ENCODE results near the gene BIRC5.
"Not testable (repeated sequence)": the region's sequence is repeated elsewhere in the genome, so short reads cannot be mapped to it uniquely, and the experiment has no call there.

BIRC5 gene

GRCh38 chr17:78214016-78214705, at the start of gene BIRC5:
TSS of gene BIRC5 (plus strand) at chr17:78214253. CDS start at chr17:78214317, 64 bp downstream.
- peak; percentile 95 for DNase-seq

GRCh38 chr17:78164748-78165607, 49.1 kb upstream of the BIRC5 start:
- DNase-seq = no peak

DNA sequence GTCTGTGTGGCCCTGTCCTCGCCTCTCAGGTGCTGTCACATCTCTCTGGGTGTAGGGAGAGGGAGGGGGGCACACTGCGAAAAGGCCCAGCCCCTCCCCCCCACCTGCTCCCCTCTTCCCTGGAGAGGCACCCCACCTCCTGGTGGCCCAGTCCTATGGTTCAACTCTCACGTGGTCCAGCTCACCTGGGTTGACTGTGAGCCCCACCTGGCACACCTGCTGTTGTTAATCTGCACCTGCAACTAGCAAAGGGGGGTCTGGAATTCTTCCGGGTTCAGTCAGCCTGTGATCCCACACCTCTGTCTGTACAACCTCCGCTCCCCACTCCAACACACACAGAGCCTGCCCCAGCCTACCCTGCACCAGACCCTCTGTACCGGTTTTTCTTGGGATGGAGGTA, 47.6 kb upstream of the BIRC5 start:
- DNase-seq = no peak

GRCh38 chr17:78168242-78168902, 45.7 kb upstream of the BIRC5 start, which contains the start of gene SYNGR2:
TSS of gene SYNGR2 (plus strand) at chr17:78168581. CDS start at chr17:78168617, 36 bp downstream.
- DNase-seq = peak; percentile 94

DNA sequence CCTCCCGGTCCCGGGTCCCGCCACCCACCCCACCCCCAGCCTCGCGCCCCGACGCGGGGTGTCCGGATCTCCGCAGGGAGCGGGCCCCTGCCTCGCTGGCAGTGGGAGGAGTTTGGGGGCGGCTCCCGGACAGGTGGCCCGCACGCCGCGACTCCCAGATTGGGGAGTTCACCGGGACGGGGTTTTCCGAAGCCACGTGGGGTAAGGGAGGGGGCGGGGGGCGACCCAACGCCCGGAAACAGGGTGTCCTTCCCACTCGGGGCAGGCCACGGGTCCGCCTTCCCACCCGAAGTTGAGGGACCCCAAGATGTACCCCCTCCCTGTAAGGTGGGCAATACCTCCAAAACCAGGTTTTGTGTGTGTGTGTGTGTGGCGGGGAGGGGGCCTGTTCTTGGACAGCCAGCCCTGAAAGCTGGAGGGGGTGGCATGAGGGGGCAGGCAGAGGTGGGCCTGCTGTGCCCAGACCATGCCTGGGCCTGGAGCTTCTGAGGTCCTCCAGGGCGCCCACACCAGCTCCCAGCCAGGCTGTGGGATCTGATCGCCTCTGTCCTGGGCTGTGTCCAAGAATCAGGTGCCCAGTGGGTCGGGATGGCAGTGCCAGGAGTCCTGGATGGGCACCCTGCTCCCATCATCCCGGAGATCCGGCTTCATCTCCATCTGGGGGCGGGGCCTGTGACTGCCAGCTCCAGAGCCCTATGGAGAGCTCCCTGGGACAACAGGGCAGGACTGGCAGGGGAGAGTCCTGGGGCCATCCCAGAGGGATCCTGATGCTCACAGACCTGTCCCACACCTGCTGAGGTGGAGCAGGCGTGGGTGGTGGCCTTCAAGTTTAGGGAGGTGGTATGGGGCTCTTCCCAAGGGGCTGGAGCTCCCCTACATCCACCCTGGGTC, 44.9 kb upstream of the BIRC5 start:
- peak; percentile 37 for DNase-seq

DNA sequence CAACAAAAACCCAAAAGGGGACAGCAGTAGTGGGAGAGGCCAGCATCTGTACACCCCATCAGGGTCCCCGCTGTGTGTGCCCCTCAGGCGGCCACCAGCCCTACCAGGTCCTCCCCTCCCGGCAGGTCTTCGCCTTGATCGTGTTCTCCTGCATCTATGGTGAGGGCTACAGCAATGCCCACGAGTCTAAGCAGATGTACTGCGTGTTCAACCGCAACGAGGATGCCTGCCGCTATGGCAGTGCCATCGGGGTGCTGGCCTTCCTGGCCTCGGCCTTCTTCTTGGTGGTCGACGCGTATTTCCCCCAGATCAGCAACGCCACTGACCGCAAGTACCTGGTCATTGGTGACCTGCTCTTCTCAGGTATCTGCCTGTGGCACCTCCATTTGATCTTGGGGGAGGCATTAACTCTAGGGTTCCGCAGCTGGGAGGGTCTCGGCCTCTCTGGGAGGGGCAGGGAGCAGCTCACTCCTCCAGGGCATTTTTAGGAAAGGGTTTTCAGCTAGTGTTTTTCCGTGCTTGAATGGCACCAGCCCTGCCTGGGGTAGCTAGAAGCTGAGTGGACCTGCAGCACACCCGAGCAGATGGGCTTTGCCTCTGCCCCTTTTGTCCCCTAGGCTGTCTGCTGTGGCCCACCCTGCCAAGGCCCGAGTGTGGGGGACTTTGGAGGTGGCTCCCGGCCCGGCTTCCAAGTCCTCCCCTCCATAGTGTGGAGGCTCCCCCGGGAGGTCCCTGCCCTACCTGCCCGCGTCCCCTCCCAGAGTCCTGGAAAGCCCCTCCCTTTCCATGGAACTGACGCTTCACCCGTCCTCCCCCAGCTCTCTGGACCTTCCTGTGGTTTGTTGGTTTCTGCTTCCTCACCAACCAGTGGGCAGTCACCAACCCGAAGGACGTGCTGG, 43.1 kb upstream of the BIRC5 start:
- DNase-seq = peak; percentile 27

- not testable (repeated sequence) for DNase-seq
These were observed 42.3 kb upstream of the BIRC5 start for GRCh38 chr17:78171591-78172248.

- peak; percentile 65 for DNase-seq
These were observed 41.6 kb upstream of the BIRC5 start for GRCh38 chr17:78172249-78173051.

DNA sequence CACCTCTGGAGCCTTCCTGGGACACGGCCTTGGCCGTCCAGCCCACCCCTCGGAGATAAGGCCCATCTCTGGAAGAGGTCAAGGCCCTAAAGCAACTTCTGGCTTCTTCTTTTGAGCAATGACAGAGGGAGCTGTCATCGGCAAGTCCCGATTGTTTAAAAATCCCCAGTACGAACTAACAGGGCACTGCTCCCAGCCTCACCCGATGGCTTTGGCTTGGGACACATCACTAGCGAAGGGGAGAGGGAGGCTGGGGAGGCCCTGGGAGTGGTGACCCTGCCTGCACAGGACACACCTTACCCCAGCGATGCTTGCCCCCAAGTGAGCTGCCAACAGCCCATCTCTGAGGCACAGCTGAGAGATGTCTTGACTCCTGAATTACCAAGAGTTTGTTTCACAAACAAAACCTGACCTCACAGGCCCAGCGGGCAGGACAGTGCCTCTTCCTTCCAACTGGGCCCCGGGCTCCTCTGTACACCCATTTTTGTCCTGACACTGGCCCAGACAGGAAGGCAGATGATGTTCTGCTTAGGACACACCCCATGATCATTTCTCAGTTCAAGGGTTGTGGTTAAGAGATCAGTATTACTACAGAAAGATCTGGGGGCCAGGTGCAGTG, 40.8 kb upstream of the BIRC5 start:
- peak; percentile 69 for DNase-seq

- peak; percentile 91 for DNase-seq
These were observed 39.6 kb upstream of the BIRC5 start for GRCh38 chr17:78174346-78174869.

GRCh38 chr17:78174870-78175642, 39.0 kb upstream of the BIRC5 start:
- DNase-seq = no peak

GRCh38 chr17:78175643-78175981, 38.4 kb upstream of the BIRC5 start:
- no peak for DNase-seq

DNA sequence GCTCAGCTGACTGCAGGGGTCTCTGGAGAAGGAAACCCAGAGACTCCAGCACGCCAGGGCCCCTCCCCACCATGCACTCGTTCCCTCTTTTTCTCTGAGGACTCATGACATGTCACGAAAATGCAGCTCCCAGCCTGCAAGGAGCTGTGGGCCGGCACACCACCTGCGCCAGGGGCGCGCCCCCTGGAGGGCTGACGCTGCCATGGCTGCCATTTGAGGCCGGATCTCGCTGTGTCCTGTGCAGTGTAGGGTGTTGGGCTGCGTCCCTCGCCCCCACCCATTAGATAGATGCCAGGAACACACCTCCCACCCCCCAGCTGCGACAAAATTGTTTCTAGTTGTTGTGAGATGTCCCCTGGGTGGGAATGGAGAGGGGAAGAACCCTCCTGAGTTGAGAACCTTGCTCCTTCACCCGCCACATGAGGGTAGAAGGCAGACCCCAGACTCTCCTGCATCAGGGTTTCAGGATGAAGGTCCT, 37.5 kb upstream of the BIRC5 start:
- peak; percentile 80 for DNase-seq

- peak; percentile 89 for DNase-seq
These were observed 34.7 kb upstream of the BIRC5 start for GRCh38 chr17:78179372-78179771.

- peak; percentile 48 for DNase-seq
These were observed 34.0 kb upstream of the BIRC5 start for GRCh38 chr17:78180083-78180482.

- DNase-seq = no peak
These were observed 33.5 kb upstream of the BIRC5 start for GRCh38 chr17:78180508-78180907.

GRCh38 chr17:78182504-78182903, 31.5 kb upstream of the BIRC5 start:
- DNase-seq = no peak

DNA sequence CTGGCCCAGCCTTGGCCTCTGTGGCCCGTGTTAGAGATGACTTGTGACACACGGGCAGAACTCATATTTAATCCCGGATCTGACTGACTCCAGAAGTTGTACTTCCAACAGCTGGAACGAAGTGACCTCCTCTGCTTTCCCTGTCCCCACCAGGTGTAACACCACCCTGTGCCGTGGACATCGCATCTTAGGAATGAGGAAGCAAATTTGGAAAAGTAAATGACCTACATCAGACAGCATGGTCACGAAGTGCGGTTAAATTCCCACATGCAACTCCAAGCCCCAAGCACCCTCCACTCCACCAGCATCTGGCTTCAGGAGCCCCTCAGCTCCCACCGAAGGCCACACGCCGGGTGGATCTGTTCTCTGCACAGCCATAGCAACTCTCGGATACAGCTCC, 30.1 kb upstream of the BIRC5 start:
- DNase-seq = no peak
